ENCODE data around the gene DHRS3.

The DHRS3 gene

GRCh38 chr1:12518931-12519692, 98.9 kb downstream of the DHRS3 start:
- DNase-seq (ENCODE audit: low read depth, low spot score), result peak; percentile 8

Data from activated naive CD8-positive, alpha-beta T cell treated with anti-CD3 and anti-CD28 coated beads, Interleukin-2, amount 50 U/mL, for 16 hours (primary cell).